ENCODE measurements around the gene FARP2.
"Not testable (repeated sequence)": the region's sequence is repeated elsewhere in the genome, so short reads cannot be mapped to it uniquely, and the experiment has no call there.

DNA sequence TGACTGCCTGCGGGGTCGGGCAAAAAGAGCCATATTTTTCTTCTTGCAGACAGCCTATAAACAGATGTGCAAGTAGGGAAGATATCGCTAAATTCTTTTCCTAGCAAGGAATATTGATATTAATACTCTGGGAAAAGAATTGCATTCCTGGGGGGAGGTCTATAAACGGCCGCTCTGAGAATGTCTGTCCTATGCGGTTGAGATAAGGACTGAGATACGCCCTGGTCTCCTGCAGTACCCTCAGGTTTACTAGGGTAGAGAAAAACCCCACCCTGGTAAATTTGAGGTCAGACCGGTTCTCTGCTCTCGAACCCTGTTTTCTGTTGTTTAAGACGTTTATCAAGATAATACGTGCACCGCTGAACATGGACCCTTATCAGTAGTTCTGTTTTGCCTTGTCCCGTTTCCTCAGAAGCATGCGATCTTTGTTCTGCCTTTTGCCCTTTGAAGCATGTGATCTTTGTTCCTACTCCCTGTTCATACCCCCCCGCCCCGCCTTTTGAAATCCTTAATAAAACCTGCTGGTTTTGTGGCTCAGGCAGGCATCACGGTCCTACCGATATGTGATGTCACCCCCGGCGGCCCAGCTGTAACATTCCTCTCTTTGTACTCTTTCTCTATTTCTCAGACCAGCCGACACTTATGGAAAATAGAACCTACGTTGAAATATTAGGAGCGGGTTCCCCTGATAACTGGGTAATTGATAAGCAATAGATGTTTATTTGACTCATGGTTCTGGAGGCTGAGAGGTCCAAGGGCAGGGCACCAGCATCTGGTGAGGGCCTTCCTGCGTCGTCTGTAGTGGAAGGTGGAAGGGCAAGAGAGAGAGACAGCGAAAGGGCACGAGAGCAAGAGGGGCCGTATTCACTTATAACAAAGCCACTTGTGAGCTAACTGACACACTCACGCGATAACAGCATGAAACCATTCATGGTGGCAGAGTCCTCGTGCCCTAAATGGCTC lies 170.0 kb downstream of the FARP2 start:
- TF ChIP-seq, protein P1, sequence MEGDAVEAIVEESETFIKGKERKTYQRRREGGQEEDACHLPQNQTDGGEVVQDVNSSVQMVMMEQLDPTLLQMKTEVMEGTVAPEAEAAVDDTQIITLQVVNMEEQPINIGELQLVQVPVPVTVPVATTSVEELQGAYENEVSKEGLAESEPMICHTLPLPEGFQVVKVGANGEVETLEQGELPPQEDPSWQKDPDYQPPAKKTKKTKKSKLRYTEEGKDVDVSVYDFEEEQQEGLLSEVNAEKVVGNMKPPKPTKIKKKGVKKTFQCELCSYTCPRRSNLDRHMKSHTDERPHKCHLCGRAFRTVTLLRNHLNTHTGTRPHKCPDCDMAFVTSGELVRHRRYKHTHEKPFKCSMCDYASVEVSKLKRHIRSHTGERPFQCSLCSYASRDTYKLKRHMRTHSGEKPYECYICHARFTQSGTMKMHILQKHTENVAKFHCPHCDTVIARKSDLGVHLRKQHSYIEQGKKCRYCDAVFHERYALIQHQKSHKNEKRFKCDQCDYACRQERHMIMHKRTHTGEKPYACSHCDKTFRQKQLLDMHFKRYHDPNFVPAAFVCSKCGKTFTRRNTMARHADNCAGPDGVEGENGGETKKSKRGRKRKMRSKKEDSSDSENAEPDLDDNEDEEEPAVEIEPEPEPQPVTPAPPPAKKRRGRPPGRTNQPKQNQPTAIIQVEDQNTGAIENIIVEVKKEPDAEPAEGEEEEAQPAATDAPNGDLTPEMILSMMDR (IDR thresholded peaks at IDR 0.05; ENCODE audit: low read depth, low read length): not testable (repeated sequence)
- TF ChIP-seq EZH2phosphoT487 (IDR thresholded peaks at IDR 0.05; ENCODE audit: low read depth): not testable (repeated sequence)
